ENCODE data around the gene PSENEN.

Gene PSENEN

GRCh38 chr19:35774274-35775045, 29.0 kb downstream of the PSENEN start:
- DNase-seq = no peak

GRCh38 chr19:35775046-35775297, 29.5 kb downstream of the PSENEN start:
- no peak for DNase-seq

GRCh38 chr19:35775298-35776101, 30.0 kb downstream of the PSENEN start, which contains the start of gene ARHGAP33:
TSS of gene ARHGAP33 (plus strand) at chr19:35775564. CDS start at chr19:35775659, 95 bp downstream.
- DNase-seq = peak; percentile 81

GRCh38 chr19:35776102-35776788, 30.8 kb downstream of the PSENEN start:
- no peak for DNase-seq

DNA sequence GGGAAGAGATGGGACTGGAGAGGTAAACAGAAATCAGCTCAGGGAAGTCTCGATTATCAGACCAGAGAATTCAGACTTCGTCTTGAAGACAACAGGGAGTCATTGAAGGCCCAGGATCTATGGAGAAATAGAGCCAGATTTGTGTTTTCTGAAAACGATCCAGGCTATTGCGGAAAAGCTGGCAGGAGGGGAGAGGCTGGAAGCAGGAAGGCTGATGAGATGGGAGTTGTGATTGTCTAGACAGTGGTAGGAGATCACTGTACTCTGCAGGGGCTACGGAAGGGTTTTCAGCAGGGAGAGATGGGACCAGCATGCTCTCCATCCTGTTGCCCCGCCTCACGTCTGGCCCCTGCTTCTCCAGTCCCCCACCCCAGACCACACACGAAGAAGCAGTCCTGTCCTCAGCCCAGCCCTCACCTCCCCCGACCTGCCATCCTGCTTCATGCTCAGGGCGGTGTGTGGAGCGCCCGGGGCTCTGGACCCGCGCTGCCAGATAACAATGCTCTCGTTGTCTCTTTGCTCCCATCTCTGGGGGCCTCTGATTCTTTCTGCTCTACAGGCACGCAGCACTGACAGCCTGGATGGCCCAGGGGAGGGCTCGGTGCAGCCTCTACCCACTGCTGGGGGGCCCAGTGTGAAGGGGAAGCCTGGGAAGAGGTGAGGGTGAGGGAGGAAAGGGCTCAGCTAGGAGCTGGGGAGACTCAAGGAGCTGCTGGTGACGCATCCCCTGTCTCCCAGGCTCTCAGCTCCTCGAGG, 31.8 kb downstream of the PSENEN start:
- DNase-seq = no peak

- no peak for DNase-seq
Observed at GRCh38 chr19:35777961-35778360, 32.5 kb downstream of the PSENEN start.

DNA sequence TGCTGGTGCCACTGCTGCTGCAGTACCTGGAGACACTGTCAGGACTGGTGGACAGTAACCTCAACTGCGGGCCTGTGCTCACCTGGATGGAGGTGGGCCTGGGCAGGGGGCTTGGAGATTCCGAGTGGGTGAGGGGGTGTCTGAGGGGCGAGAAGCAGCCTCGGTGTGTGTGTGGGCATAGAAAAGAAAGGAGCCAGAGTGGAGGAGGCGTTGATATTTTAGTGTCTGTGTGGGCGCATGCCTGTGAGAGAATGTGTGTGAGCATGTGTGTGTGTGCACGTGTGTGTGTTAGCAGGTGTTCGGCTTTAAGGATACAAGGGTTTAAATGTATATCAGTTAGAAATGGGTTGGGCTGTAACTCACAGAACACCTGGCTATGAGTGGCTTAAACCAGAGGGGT, 33.6 kb downstream of the PSENEN start:
- DNase-seq = no peak

DNA sequence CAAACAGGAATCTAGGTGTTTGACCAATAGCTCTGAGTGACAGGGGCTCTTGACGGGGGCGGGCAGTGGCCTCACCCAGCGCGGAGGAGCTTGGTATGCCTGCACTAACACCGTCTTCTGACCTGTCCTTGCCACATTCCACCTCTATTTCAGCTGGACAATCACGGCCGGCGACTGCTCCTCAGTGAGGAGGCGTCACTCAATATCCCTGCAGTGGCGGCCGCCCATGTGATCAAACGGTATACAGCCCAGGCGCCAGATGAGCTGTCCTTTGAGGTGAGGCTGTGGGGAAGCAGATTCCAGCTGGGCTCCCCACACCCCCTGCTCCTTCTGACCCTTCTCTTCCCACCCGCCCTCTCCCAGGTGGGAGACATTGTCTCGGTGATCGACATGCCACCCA, 34.6 kb downstream of the PSENEN start:
- DNase-seq = no peak

- no peak for DNase-seq
Observed at GRCh38 chr19:35780717-35781116, 35.3 kb downstream of the PSENEN start.

- DNase-seq = no peak
Observed at GRCh38 chr19:35781650-35782049, 36.2 kb downstream of the PSENEN start.

- no peak for DNase-seq
Observed at GRCh38 chr19:35782589-35782988, 37.1 kb downstream of the PSENEN start.

DNA sequence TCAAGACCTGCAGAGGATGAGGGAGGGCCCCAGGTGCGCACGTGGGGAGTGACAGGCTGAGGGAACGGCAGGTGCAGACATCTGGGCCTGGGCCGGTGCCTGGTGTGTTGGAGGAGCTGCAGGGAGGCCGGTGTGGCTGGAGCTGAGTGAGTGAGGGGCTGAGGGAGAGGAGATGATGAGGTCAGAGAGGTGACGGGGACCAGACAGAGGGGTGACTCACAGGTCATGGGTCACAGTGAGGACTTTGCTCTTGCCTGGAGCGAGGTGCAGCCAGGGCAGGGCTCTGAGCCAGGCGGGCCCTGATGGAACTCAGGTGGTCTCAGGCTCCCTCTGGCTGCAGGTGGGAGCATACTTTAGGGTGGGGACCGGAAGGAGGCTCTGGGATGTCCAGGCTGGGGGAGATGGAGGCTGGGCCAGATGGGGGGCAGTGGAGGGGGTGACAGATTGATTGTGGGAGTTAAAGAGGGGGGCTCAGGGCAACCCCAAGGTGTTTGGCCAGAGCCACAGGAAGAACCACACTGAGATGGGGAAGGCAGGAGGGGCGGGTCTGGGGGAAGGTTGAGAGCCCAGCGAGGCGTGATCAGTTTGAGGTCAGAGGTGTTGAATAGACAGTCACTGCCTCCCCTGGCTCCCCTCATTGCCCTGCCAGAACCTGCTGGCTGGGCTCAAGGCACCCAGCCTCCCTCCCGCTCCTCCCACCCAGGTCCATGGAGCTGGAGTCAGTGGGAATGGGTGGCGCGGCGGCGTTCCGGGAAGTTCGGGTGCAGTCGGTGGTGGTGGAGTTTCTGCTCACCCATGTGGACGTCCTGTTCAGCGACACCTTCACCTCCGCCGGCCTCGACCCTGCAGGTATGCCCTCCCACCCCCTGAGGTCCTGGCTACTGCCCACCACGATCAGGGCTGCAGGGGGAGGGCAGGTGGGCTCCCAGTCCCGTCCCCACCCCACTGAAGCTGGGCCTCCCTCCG, 38.3 kb downstream of the PSENEN start:
- DNase-seq = no peak

DNA sequence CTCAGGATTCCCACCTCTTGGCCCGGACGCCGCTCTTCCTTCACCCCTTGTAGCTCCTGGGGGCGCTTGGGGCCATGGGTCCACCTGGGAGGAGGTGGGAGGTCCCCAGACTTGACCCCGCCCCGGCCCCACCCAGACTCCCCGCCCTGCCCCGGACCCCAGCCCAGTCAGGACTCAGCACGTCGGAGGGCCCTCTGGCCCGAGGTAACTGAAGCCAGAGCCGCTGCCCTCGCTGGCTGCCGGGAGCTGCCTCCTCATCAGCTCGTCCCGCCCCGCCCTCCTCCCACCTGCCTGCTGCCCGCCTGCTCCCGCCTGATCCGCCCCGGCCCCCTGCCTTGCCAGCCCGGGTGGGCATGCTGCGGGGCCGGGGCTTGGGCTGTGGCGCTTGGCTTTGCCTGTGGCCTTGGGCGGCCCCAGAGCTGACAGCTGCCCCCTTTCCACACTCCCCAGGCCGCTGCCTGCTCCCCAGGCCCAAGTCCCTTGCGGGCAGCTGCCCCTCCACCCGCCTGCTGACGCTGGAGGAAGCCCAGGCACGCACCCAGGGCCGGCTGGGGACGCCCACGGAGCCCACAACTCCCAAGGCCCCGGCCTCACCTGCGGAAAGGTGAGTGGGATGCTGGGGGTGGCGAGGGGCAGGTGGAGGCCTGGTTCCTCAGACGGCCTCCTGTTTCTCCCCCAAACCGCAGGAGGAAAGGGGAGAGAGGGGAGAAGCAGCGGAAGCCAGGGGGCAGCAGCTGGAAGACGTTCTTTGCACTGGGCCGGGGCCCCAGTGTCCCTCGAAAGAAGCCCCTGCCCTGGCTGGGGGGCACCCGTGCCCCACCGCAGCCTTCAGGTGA, 39.3 kb downstream of the PSENEN start:
- DNase-seq = no peak

DNA sequence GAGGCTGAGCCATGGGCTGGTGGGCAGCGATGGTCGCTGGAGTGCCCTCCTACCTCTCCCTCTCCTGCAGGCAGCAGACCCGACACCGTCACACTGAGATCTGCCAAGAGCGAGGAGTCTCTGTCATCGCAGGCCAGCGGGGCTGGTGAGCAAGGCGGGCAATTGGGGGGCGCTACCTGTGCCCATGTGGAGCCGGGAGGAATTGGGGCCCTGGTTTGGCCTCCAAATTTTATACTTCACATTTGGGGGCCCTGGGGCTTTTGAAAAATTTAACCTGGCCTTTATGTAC, 39.8 kb downstream of the PSENEN start:
- no peak for DNase-seq

- no peak for DNase-seq
Observed at GRCh38 chr19:35786299-35787160, 41.1 kb downstream of the PSENEN start.

GRCh38 chr19:35787227-35787799, 41.9 kb downstream of the PSENEN start:
- DNase-seq = no peak

- no peak for DNase-seq
Observed at GRCh38 chr19:35788205-35788960, 42.9 kb downstream of the PSENEN start.

- no peak for DNase-seq
Observed at GRCh38 chr19:35789195-35789977, 43.9 kb downstream of the PSENEN start.

Measured in NCI-H2081 treated with DMSO at 0.1 percent for 48 hours (cell line).